A673 (cell line): ENCODE results near the gene TCERG1L.

Source experiments
- CTCF ChIP-seq: fragments of 300-800, 200-600 bp; sonication (generic); conservative IDR thresholded peaks from 2 replicates; pipeline ENCODE4 v1.5.1; 2017; ENCODE audit warnings: low read depth, mild to moderate bottlenecking, antibody characterized with exemption, low read length, moderate library complexity, mixed read lengths
- EZH2 ChIP-seq: fragments of 200-600 bp; sonication (generic); IDR thresholded peaks from 2 replicates; pipeline ENCODE4 v1.6.1; 2017; ENCODE audit warnings: borderline replicate concordance, low read depth, mild to moderate bottlenecking, mixed read lengths, antibody characterized with exemption, low read length; ENCODE audit not compliant: poor library complexity, severe bottlenecking

- TF ChIP-seq EZH2: no peak
- no peak for TF ChIP-seq CTCF
Observed at GRCh38 chr10:131239450-131239849, 72.1 kb downstream of the TCERG1L start.
